ENCODE measurements around the gene NOBOX. TPM values are rescaled to one million over a fixed set of nuclear protein-coding genes. Genes with fewer than 3 reads are reported as not detected.
A peak's percentile ranks its signal among the peaks of the same experiment; 100 is the strongest.
"Not testable (repeated sequence)": the region's sequence is repeated elsewhere in the genome, so short reads cannot be mapped to it uniquely, and the experiment has no call there.

The NOBOX gene
- total RNA-seq, 1 donor from 2014 or later = not detected

DNA sequence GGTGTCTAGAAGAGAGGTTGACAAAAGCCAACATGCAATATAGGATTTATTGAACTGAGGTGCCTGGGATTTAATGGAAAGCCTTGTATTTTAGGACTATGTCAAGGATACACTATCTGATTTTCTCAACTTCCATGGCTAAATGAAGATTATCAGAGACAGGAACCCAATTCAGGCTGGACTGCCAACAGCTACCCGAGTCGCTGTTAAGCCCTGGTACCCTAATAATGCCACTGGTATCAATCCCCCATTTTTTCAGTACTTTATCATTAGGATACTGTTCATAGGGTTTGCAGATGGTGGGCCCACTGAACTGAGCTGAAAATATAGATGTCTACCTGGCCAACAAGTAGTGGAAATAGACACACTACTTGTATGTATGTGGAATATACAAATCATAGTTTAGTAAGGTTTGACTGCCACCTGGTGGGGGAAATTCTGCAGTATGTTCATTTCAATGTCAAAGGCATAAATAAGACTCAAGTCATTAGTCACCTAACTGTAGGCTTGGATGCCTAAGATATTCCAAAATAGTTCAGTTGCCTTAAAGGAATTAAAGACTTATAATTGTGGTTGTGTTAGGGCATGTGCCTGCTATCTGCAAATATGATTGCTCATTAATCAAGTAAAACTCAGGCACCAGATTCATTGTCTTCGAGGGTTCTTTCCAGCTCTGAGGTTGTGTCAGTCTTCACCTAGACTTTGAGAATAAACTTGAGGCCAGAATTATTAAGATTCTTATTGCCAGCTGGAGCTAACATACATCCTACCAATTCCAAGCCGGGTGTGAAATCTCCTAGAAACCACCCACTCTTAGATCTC lies 34.1 kb upstream of the NOBOX start:
- Histone ChIP-seq H3K4me3 (no peak overlapping the region), H3K9me3 (no peaks in the 10 kb centered on the region), H3K4me1 (no peaks in the 10 kb centered on the region), H3K27me3 (no peaks in the 10 kb centered on the region), H3K27ac (no peak overlapping the region), H3K36me3 (no peaks in the 10 kb centered on the region)
- TF ChIP-seq, protein P1, sequence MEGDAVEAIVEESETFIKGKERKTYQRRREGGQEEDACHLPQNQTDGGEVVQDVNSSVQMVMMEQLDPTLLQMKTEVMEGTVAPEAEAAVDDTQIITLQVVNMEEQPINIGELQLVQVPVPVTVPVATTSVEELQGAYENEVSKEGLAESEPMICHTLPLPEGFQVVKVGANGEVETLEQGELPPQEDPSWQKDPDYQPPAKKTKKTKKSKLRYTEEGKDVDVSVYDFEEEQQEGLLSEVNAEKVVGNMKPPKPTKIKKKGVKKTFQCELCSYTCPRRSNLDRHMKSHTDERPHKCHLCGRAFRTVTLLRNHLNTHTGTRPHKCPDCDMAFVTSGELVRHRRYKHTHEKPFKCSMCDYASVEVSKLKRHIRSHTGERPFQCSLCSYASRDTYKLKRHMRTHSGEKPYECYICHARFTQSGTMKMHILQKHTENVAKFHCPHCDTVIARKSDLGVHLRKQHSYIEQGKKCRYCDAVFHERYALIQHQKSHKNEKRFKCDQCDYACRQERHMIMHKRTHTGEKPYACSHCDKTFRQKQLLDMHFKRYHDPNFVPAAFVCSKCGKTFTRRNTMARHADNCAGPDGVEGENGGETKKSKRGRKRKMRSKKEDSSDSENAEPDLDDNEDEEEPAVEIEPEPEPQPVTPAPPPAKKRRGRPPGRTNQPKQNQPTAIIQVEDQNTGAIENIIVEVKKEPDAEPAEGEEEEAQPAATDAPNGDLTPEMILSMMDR (IDR thresholded peaks at IDR 0.05) = peak; percentile 58
- intact Hi-C loops (cut with DNase I) = no loop called here
- no peak for DNase-seq
- ATAC-seq = peak; percentile 57

DNA sequence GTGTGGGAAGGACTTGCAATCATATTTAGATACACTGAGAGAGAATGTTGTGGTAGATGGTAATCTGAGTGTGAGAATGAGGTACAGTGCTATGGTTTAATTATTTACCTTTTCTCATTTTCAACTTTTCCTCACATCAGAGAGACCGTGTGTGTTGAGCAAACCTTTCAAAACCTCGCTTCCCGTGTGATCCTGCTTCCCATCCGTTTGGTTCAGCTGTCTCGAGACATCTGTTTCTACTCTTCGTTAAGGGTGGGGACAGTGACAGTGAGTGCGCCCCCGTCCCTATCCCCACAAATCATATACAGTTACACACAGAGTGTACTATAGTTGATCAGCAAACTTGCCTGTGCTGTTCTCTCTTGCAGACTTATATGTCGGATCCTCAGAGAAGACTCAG lies 33.0 kb upstream of the NOBOX start:
- no peaks in the 10 kb centered on the region for H3K4me1 ChIP-seq
- H3K4me3 ChIP-seq = no peak overlapping the region
- DNase-seq (no peak), ATAC-seq (no peak)
- no peak overlapping the region for H3K27ac ChIP-seq
- intact Hi-C loops (cut with DNase I) = no loop called here
- no peaks in the 10 kb centered on the region for H3K9me3 ChIP-seq
- no peaks in the 10 kb centered on the region for H3K36me3 ChIP-seq
- no peaks in the 10 kb centered on the region for H3K27me3 ChIP-seq
- TF ChIP-seq, protein P1 (IDR thresholded peaks at IDR 0.05) = no peak

DNA sequence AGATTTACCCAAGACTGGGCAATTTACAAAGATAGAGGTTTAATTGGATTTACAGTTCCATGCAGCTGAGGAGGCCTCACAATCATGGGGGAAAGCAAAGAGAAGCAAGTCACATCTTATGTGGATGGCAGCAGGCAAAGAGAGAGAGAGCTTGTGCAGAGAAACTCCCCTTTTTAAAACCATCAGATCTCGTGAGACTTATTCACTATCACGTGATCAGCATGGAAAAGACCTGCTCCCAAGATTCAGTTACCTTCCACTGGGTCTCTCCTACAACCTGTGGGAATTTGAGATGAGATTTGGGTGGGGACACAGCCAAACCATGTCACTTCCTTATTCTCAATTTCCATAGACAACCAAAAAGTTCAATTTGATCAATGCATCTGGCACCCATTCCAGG lies 24.9 kb upstream of the NOBOX start:
- no peaks in the 10 kb centered on the region for H3K27me3 ChIP-seq
- H3K27ac ChIP-seq = no peak overlapping the region
- no peaks in the 10 kb centered on the region for H3K4me1 ChIP-seq
- no peak overlapping the region for H3K4me3 ChIP-seq
- H3K9me3 ChIP-seq = peaks cover 5% of the 10 kb centered on the region
- DNase-seq (no peak), ATAC-seq (no peak)
- intact Hi-C loops (cut with DNase I) = no loop called here
- H3K36me3 ChIP-seq = no peaks in the 10 kb centered on the region
- TF ChIP-seq, protein P1 (IDR thresholded peaks at IDR 0.05) = no peak

DNA sequence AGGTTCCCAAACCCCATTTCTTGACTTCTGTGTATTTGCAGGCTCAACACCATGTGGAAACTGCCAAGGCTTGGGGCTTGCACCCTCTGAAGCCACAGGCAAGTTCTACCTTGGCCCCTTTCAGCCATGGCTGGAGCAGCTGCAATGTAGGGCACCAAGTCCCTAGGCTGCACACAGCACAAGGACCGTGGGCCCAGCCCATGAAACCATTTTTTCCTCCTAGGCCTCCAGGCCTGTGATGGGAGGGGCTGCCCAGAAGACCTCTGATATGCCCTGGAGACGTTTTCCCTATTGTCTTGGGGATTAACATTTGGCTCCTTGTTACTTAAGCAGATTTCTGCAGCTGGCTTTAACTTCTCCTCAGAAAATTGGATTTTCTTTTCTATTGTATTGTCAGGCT lies 24.0 kb upstream of the NOBOX start:
- DNase-seq; H3K4me1 ChIP-seq; ATAC-seq; intact Hi-C loops (cut with DNase I); H3K27me3 ChIP-seq; H3K36me3 ChIP-seq; H3K27ac ChIP-seq; H3K4me3 ChIP-seq; H3K9me3 ChIP-seq: not testable (repeated sequence)

DNA sequence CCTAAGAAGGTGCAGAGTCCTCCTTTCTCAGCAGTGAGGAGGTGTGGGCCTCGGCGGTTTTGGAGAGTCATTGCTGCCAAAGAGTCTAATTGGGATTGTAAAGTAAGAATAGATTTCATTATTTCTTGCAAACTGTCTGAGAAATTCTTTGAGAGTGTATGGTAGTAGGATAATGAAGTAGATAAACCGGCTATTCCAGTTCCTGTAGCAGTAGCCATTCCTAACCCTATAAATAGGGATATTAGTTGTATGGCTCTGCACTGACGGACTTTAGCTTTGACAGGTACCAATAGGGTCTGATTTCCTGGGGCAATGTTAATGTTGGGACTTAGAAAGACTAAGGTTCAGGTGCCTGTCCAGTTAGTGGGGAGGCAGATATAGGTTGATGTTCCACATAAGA lies 15.4 kb upstream of the NOBOX start:
- ATAC-seq; H3K36me3 ChIP-seq; H3K9me3 ChIP-seq; H3K4me3 ChIP-seq; DNase-seq; H3K27ac ChIP-seq; H3K27me3 ChIP-seq; intact Hi-C loops (cut with DNase I); H3K4me1 ChIP-seq: not testable (repeated sequence)

DNA sequence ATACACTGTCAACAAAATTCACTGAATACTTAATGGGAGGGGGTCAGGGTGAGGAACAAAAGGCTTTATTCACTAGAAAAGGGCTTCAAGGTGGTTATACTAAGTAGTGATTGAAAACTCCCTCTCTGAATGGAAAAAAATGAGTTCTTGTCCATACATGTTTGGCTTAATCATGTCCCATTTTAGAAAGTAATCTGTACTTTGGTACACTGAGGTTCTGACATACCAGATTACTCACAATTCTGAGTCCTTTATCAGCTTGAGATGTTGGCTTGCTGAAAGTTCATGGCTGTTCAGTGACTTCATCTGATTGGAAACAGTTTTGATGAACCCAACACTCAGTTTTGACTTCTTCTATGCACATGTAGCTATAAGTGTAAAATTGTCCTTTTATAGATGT lies 12.8 kb upstream of the NOBOX start:
- H3K36me3 ChIP-seq = no peaks in the 10 kb centered on the region
- H3K27ac ChIP-seq = no peak overlapping the region
- no peak overlapping the region for H3K4me3 ChIP-seq
- intact Hi-C loops (cut with DNase I) = no loop called here
- no peaks in the 10 kb centered on the region for H3K4me1 ChIP-seq
- DNase-seq (no peak), ATAC-seq (no peak)
- TF ChIP-seq, protein P1 (IDR thresholded peaks at IDR 0.05) = no peak
- H3K9me3 ChIP-seq = no peaks in the 10 kb centered on the region
- H3K27me3 ChIP-seq = no peaks in the 10 kb centered on the region

DNA sequence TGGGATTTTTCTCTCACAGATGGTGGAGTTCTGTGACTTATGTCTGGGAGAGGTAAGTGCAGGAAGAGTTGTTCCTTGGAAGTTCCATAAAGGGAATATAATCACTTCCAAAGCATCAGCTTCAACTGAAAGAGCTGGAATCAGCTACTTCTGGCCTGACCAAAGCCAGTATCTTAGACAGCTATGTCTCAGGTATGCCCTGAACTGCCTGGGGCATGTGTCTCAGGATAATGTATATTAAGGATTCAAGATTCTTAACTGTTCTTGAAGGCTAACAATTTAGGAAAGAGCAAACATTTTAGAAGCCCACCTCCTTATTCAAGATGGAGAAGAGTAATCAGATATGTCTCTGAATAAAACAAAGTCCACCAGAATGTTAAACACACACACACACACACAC lies 12.4 kb upstream of the NOBOX start:
- Histone ChIP-seq H3K9me3 (no peaks in the 10 kb centered on the region), H3K36me3 (no peaks in the 10 kb centered on the region), H3K27ac (no peak overlapping the region), H3K27me3 (no peaks in the 10 kb centered on the region), H3K4me3 (no peak overlapping the region), H3K4me1 (no peaks in the 10 kb centered on the region)
- TF ChIP-seq, protein P1 (IDR thresholded peaks at IDR 0.05) = no peak
- ATAC-seq (no peak), DNase-seq (no peak)
- intact Hi-C loops (cut with DNase I) = no loop called here
